GM19238 (cell line): ENCODE data around the gene FAM20A.
A peak's percentile ranks its signal among the peaks of the same experiment; 100 is the strongest.
"Not testable (repeated sequence)": the region's sequence is repeated elsewhere in the genome, so short reads cannot be mapped to it uniquely, and the experiment has no call there.

Experiments
- DNase-seq: peaks from one replicate; pipeline ENCODE4 v3.0.0; 2011; ENCODE audit warnings: low spot score; ENCODE audit not compliant: insufficient read length

Gene FAM20A

DNA sequence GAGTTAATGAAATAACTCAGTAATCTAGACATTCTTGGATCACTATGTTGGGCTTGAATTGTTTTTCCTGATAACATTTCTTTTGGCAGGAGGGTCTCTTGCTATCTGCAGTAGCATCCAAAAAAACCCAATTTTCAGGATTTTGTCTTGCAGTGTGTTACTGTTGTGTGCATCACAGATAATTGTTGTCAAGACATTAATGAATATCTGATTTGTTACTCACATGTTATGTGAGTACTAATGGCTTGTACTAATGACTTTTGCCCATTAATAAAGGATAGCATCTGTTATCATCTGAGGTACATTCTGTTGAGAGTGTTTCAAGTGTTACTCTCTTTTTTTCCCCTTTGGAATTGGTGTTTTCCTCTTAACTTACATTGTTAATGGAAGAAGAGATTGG lies 78.9 kb downstream of the FAM20A start:
- no peak for DNase-seq

DNA sequence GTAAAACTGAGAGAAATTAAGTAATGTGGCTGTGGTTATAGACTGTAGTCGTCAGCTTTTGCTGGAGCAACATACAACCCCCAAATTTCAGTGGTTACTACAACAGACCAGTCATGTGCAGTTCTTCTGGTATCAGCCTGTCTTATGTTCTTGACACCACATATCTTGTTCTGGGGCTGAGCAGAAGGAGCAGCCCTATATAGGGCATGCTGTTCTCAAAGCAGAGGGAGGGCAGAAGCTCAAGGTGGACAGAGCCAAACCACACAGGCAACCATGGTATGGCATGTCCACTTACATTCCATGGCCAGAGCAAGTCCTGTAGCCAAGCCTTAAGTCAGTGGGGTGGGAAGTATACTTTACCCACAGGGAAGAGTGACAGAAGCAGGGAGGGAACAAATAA lies 81.3 kb downstream of the FAM20A start:
- no peak for DNase-seq

DNA sequence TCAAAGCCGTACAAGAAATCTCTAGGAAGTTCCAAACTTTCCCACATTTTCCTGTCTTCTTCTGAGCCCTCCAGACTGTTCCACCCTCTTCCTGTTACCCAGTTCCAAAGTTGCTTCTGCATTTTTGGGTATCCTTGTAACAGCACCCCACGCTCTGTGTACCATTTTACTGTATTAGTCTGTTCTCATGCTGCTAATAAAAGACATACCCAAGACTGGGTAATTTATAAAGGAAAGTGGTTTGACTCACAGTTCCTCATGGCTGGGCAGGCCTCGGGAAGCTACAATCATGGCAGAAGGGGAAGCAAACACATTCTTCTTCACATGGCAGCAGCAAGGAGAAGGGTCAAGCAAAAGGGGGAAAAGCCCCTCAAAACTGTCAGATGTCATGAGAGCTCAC lies 82.1 kb downstream of the FAM20A start:
- not testable (repeated sequence) for DNase-seq

- no peak for DNase-seq
Observed at GRCh38 chr17:68518063-68518815, 82.9 kb downstream of the FAM20A start.

- DNase-seq, result not testable (repeated sequence)
Observed at GRCh38 chr17:68517605-68518004, 83.6 kb downstream of the FAM20A start.

- DNase-seq, result no peak
Observed at GRCh38 chr17:68516732-68517131, 84.4 kb downstream of the FAM20A start.

DNA sequence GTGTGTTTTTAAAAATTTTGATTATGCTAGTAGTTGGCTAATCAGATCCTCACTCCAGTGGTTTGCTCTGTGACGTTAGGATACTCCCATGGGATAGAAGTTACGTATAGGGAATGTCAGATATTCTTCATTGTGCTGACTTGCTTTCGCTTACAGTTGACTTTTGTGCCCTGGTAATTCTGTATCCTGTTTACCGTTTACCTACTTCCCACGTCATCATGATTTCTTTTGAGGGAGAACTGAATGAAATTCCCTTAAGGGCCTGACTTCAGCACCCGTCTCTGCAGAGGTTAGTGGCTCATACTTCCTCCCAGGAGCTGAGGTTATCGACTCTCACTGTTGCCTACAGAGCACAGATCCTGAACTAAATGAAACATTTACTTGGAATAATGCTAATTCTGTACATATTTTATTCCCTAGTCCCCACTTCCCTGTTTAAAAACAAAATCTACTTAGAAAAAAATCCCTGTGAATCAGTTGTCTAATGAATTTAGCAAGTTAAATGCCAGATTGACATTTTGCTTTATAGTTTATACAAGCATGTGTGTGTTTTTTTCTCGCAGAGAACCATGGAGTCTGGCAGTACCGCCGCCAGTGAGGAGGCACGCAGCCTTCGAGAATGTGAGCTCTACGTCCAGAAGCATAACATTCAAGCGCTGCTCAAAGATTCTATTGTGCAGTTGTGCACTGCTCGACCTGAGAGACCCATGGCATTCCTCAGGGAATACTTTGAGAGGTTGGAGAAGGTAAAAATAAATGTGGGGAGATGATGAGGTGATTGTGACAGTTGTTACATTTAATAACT lies 86.1 kb downstream of the FAM20A start:
- no peak for DNase-seq

DNA sequence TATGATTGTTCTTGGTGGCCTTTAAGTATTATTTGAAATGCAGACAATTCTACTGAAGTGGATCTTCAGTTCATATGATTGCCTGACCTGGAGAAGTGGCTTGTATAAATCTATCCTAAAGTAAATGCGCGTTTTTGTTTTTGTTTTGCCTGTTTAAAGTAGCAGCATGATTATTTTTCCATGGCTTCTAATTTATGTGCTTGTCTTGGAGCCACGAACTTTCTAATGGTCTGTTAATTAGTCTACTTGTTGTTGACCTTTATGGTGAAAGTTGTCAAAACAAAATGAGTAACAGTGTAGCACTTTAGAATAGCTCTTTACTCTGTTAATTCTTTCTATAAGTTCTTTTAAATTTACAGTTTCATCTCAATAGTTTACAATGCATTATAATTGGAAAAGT lies 87.2 kb downstream of the FAM20A start:
- no peak for DNase-seq

- DNase-seq, result no peak
Observed at GRCh38 chr17:68512960-68513474, 88.2 kb downstream of the FAM20A start.

- peak; percentile 92 for DNase-seq
Observed at GRCh38 chr17:68512247-68512959, 88.8 kb downstream of the FAM20A start, which contains the start of gene PRKAR1A. Gene PRKAR1A, plus strand, starts transcription at chr17:68512430. Its CDS starts 2,970 bp downstream, at chr17:68515400.

DNA sequence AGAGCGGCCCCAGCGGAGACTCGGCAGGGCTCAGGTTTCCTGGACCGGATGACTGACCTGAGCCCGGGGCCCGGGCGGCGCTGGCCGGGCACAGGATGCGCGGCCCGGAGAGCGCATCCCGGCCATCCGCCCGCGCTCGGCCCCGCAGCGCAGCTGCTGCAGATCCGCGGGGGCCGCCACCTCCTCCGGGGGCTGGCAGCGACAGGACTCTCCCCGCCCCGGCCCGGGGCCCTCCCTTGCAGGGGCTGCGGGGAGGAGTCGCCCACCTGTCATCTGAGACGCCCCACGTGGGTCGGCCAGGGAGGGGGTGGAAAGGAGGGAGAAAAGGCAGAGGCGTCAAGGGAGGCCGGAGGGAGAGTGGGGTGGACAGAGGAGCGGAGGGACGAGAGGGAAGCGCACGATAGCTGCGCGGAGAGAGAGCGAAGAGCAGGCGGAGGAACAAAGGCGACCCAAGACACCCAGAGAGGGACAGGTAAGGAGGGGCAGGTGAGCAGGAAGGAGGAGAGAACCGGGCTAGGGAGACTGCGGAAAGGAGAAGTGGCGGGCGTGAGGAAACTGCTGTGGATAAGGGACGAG lies 89.4 kb downstream of the FAM20A start:
- DNase-seq, result peak; percentile 52

DNA sequence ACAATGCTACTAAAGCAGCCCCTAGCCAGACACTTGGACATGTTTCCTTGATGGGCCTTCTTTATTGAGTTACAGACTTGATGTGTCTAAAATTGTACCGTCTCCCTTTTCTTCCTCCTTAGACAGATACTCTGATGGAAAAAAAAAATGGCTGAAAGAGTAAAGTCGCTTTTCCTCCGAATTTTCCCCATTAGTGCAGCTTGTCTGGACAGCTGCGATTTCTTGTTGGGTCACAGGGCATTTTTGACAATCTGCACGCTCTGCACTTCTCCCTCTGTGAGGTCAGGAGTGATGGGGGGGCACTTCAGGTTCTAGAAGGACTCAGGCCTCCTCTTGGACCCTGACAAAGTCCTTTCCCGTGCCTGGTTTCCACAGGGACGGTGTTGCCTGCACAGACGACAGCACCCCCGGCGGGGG lies 89.9 kb downstream of the FAM20A start:
- no peak for DNase-seq

DNA sequence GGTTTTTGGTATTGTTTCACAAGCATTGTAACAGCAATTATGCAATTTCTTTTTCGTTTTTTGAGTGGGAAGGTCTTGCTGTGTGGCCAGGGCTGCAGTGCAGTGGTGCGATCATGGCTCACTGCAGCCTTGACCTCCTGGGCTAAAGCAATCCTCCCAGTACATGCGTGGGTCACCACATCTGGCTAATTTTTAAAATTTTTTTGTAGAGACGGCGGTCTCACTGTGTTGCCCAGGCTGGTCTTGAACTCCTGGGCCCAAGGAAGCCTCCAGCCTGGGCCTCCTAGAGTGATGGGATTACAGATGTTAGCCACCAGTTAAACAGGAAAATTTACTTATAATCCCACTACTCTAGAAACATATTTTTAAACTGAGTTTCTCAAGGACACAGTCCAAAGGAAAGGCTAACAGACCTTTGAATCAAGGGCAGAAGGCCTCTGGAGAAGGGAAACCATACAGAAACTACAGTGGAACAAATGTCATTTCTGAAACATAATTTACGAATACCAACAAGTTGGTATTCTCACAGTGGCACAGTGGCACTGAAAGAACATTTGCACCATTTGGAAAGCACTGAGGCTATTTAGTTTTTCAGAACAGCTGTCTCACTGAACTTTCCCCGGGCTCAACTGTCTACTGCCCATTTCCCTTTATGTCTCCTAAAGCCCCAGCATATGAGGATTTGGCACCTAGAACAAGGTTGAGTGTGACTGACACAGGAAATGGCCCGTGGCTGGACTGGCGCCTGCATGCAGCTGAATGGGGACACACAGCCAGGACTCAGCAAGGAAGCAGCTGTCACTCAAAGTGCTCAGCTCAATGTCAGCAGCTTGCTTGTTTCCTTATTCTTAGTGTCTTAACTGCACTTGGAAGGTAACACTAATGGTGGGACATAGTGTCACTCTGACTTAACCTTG lies 91.8 kb downstream of the FAM20A start:
- no peak for DNase-seq

GRCh38 chr17:68507576-68507975 lies 93.6 kb downstream of the FAM20A start:
- DNase-seq, result no peak

DNA sequence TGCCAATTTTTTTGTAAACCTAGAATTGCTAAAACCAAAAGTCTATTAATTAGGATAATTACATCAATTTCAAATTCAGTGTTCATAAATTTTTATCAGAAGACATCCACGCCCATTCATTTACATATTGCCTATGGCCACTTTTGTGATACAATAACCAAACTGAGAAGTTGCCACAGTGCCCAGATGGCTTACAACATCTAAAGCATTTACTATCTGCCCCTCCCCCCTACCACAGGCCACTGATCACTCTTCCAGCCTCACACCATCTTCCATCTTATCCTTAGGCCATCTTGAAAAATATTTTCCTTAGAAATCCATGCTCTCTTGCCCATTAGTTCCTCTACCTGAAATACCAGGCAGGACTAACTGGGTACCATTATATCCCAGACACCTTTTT lies 95.2 kb downstream of the FAM20A start:
- DNase-seq, result no peak

DNA sequence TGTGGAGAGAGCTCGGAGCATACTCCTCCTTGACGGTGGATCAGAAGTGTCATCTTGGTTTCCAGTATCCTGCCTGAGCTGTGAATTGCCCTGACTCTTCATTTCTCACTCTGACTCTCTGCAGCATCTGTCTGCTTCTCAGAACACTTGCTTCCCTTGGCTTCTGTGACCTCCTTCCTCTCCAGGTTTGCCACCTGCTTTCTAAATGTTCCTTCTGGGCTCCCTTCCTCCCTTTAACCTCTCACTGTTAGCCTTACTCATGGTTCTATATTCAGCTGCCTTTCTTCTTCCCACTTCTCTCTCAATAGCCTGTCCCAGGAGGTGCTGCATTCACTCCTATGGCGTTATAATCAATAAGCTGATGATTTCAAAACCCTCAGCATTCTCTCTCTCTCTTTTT lies 100.1 kb downstream of the FAM20A start:
- no peak for DNase-seq

DNA sequence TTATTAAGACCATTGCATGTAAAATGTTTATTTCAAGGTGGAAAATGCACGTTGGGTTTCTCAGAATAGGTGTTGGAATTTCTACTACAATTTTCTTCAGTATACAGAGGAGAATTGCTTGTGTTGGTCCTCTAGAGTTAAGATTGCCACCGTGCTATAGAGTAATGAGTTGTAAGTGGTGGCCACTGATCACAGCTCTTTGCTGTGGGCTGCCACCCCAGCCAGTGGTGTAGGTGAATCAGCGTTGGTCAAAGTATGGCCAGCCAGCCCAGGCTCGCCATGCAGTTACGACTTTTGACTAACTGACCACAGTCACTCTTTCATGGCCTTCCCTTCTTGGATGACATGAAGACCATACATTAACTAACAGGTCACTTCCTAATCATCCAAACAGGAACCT lies 101.6 kb downstream of the FAM20A start:
- no peak for DNase-seq

DNA sequence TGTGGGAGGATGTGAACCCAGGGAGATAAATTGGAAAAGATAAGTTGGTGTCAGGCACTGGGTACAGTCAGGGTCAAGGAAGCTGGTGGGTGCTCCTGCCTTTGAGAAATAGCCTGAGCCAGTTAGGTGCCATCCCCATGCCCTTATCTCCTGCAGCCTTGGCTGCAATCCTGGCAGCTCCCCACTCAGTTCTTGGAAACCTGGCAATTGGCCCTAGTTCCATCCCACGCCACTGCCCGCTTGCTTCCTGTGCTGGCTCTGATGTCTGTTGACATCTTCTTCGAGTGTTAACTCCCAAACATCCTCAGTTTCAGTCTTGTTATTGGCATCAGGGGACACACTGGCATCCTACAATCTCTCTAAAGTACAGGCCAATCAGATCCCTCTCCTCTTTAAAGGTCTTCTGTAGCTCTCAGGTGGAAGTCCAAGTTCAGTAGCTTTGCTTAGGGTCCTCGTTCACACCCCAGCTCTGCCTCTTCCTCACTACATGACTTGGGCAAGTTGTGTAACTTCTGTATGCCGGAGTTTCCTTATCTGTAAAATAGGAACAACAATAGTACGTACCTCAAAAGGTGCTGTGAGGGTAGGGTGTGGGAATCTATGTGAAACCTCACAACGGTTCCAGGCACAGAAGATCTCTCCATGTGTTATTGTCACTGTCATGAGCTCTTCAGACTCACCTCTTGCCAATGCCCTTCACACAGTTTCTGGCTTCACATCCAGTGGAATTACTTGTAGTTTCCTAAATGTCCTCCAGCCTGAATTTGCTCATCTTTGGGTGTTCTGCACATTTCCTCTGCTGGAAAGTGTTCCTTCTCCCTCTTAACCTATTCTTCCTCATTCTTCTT lies 102.5 kb downstream of the FAM20A start:
- DNase-seq, result no peak

DNA sequence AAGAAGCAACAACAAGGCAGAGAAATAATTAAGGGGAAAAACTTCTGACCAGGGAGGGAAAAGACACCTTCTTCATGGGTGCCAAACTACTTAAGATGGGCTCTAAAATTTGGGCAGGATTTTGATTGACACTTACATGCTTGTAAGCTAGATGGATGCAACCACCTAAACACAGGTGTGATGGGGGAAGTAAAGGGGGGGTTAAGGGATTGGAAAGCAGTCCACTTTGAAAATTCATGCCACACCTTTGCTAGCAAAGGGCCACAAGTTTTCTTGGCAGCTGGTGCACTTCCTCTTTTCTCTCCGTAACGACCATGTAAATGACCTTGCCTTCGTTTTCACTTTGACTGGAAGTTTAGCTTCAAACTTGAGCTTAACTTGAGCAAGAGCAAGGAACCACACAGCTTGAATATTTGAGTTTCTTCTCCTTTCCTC lies 103.3 kb downstream of the FAM20A start:
- DNase-seq, result peak; percentile 68
